Measurements from ENCODE around the gene GALNT18.

GALNT18 gene

DNA sequence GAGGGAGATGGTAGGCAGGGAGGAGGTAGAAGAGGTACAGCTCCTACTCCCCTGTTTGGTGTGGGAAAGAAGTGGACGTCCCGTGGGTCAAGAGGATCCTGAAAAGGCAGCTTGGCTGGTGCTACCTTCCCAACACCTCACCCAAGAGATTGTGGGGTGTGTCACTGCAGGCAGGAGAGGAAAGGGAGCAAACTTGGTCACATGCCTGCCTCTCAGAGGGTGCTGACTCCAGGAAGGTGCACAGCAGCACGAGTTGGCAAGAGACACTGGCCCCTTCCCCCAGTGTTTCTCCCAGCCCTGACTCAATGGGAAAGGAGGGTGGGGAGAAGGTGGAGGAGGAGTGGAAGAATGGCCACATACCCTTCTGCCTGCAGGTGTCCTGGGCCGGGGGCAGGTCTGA, 368.3 kb downstream of the GALNT18 start:
- DNase-seq, result no peak

GRCh38 chr11:11252403-11252802, 369.4 kb downstream of the GALNT18 start:
- peak; percentile 9 for DNase-seq

DNA sequence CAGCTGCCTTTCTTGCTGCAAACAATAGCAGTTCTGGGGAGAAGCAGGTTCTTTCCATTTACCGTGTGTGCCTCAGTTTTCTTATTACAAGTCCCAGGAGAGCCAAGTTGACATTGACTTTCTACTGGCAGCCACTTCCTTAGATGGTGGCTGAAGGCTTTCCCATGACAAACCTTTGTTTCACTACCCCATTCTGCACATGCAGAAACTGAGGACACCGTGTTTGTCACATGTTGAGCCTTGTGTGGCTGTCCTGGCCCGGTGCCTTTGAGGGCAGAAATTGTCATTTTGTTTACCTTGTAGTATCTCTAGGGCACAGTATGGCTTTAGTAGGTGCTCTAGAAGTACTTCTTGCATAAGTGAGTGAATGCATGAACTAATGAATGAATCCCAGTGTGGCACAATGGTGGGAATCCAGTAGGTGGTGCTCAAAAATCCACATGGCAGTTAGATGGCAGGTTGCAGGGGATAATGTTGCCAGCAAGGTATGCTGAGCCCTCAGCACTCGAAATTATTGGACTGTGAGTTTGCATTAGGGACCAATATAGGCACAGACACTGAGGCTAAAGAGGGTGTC, 370.3 kb downstream of the GALNT18 start:
- DNase-seq, result no peak

GRCh38 chr11:11250470-11250869, 371.3 kb downstream of the GALNT18 start:
- no peak for DNase-seq

GRCh38 chr11:11247576-11247975, 374.2 kb downstream of the GALNT18 start:
- DNase-seq, result no peak

GRCh38 chr11:11247086-11247485, 374.7 kb downstream of the GALNT18 start:
- peak; percentile 8 for DNase-seq

- no peak for DNase-seq
These were observed 375.6 kb downstream of the GALNT18 start for GRCh38 chr11:11246166-11246565.

GRCh38 chr11:11245453-11245852, 376.4 kb downstream of the GALNT18 start:
- DNase-seq, result no peak

GRCh38 chr11:11244470-11245080, 377.2 kb downstream of the GALNT18 start:
- no peak for DNase-seq

DNA sequence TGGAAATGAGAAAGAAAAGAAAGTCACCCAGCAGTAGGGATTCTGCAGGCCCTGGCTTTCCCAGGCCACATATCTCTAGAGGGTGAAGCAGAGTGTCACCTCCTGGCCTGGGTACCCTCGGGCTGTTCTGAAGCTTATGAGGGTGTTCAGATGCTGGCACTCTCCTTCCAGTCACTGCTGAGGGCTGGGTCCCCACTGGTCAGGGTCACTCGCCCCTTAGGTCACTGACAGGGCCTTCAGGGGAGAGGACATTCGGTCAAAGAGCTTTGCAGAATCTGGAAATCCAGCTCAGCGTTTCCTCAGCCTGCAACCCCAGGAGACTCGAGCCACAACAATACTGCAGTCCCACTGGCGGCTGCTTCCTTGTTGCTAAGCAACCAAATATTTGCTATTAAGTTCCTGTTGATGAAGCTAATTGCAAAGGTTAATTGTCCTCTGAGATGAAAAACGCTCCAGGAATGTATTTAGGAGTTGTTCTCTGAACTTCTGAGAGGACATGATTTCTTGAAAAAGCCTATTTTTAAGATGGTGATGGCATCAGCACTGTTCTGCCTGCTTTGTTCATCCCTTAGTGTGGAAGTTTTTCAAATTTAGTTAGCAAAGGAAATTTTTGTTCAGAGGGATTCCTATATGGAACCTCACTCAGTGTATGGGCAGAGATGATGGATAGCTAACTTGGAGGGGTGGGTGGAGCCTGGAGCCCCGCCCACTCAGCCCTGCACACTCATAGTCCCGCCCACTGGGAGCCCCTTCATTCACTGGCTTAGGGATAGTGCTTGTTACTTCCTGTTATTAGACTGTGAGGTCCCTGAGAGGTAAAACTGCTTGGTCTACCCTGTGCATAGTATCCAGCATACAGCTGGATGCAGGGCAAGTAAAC, 378.0 kb downstream of the GALNT18 start:
- DNase-seq, result peak; percentile 67

GRCh38 chr11:11243209-11243589, 378.6 kb downstream of the GALNT18 start:
- DNase-seq, result no peak

- DNase-seq, result no peak
These were observed 380.5 kb downstream of the GALNT18 start for GRCh38 chr11:11241284-11241683.

GRCh38 chr11:11239959-11240358, 381.8 kb downstream of the GALNT18 start:
- no peak for DNase-seq

DNA sequence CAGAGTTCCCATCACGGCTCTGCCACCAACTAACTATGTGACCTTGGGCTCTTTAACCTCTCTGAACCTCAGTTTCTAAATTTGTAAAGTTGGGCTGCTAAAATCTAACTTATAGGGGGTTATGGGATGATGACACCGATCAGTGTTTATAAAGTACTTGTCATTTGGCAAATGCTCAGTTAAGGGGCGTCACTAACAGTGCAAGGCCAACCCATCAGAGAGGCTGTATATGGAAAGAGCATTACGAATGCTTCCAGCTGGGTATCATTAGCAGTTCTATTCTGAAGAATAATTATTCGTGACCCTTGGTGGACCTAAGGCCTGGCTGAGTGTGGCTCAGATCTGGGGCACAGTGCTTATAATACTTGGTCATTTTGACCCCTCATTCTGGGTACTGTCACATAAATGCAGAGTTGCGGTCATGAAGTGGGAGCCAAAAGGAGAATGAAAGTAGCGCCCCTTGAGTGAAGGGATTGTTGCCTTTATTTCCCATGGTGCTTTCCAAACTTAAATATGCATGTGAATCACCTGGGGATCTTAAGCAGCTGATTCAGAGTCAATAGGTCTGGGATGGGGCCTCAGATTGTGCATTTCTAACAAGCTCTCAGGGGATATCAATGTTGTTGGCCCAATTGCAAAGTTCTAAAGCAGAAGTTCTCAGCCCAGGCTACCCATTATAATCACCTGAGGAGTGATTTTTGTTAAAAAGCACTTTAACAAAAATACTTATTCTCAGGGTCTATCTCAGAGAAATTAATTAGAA, 384.6 kb downstream of the GALNT18 start:
- no peak for DNase-seq

GRCh38 chr11:11236498-11237059, 385.2 kb downstream of the GALNT18 start:
- no peak for DNase-seq

DNA sequence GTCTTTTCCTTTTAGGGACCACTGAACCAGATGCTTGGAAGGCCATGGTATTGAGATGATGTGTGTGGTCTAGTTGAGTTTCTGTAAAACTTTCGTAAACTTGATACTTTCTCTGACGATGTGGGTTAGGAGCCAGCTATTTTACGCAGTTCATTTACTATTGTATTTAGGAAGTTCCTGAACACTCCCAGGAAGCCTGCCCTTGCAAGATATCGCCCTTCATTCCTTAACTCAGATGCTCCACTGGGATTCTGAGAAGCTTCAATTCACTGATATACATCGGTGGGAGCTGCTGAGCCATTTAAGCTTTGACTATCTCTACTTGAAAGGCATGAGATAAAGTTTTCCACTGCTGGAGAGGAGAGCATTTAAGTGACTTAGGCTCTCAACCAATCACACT, 390.0 kb downstream of the GALNT18 start:
- DNase-seq, result no peak

- peak; percentile 2 for DNase-seq
These were observed 390.8 kb downstream of the GALNT18 start for GRCh38 chr11:11230802-11231562.

DNA sequence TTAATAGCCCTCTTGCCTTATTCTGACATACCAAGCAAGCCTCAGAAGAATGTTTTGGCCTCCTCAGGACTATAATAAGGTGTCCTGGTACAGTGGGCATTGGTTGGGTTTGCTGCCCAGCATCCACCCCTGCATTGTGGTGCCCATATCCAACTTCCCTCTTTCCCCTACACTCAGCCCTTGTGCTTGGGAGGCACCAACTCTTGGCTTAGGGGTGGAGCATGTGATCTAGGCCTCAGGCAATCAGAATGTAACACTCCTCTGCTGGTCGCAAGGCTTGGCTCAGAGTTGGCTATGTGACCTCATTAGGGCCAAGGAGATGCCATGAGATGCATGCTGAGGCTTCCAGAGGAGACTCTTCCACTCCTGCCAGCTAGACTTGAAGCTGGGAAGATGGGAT, 391.7 kb downstream of the GALNT18 start:
- no peak for DNase-seq

- no peak for DNase-seq
These were observed 392.2 kb downstream of the GALNT18 start for GRCh38 chr11:11229647-11230046.

- DNase-seq, result no peak
These were observed 394.3 kb downstream of the GALNT18 start for GRCh38 chr11:11227296-11228085.
